Myocyte (in vitro differentiated cells): ENCODE measurements around the gene FAM13B. TPM values are rescaled to one million over a fixed set of nuclear protein-coding genes. Genes with fewer than 3 reads are reported as not detected.
"Not testable (repeated sequence)": the region's sequence is repeated elsewhere in the genome, so short reads cannot be mapped to it uniquely, and the experiment has no call there.

Source experiments
- DNase-seq: peaks from one replicate; pipeline ENCODE4 v3.0.0-alpha.2; 2012; ENCODE audit warnings: low read depth
- total RNA-seq: library from RNA; depleted of rRNA; stranded (reverse); fragments of >200 nt; gene quantifications from 2 replicates; pipeline ENCODE4 v1.2.3, GENCODE V29; 2014

FAM13B gene
- total RNA-seq, 1 donor from 2014 or later, result 20.6 TPM

DNA sequence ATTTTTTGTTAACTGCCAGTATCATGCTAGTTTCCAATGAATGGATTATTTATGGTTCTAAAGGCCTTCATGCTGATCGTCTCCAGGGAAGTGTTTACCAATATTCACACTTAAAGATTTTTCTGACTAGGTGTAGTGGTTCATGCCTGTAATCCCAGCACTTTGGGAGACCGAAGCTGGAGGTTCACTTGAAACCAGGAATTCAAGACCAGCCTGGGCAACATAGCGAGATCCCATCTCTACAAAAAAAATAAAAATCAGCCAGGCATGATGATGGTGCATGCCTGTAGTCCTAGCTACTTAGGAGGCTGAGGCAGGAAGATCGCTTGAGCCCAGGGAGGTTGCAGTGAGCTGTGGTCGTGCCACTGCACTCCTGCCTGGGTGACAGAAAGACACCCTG, 43.5 kb downstream of the FAM13B start:
- no peak for DNase-seq

- no peak for DNase-seq
Observed at GRCh38 chr5:137975208-137975607, 57.7 kb downstream of the FAM13B start.

- DNase-seq, result not testable (repeated sequence)
Observed at GRCh38 chr5:137970384-137970783, 62.5 kb downstream of the FAM13B start.

- DNase-seq, result no peak
Observed at GRCh38 chr5:137960819-137961218, 72.1 kb downstream of the FAM13B start.

GRCh38 chr5:137960141-137960540, 72.7 kb downstream of the FAM13B start:
- no peak for DNase-seq

- no peak for DNase-seq
Observed at GRCh38 chr5:137959488-137959887, 73.4 kb downstream of the FAM13B start.

GRCh38 chr5:137957948-137958347, 74.9 kb downstream of the FAM13B start:
- no peak for DNase-seq

DNA sequence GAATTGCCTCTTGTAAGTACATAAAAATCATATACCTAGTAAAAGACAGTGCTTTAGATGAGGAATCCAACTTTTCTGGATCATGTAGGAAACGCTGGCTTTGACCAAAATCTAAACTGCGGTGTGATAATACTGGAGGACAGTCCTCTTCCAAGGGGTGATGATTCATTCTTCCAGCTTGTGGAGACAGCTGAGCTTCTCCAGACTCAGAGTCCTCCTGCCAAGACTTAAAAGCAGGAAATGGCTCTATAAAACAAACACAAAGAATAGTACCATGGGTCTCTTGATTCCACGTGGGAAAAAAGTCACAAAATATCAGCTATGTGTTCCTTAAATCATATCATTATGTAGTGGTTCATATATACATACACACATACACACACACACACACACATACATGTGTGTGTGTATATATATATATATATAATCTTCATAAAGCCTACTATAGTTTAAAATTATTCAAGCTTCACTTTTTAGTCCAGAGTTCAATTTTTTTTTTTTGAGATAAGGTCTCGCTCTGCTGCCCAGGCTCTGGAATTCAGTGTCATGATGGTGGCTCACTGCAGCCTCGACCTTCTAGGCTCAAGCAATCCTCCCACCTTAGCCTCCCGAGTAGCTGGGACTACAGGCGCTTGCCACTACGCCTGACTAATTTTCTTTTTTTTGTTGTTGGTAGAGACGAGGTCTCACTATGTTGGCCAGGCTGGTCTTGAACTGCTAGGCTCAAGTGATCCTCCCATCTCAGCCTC, 78.6 kb downstream of the FAM13B start:
- DNase-seq, result peak; percentile 90

DNA sequence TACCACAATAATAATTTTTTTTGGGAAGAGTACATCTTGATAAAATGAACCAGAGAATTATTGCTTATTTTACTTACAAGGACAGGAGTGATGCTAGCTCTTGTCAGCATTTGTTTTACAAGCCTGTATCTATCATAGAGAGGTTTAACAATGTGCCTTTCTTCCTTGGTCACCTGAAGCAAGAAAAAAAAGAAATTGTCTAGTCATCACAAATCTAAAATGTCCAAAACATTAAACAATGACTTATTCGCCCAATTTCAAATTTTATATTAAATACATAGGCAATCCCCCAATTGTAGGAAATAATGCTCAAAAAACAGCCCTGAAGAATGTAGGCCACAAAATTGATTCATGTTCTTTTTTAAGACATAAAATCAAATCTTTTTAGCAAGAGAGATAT, 87.1 kb downstream of the FAM13B start:
- no peak for DNase-seq

DNA sequence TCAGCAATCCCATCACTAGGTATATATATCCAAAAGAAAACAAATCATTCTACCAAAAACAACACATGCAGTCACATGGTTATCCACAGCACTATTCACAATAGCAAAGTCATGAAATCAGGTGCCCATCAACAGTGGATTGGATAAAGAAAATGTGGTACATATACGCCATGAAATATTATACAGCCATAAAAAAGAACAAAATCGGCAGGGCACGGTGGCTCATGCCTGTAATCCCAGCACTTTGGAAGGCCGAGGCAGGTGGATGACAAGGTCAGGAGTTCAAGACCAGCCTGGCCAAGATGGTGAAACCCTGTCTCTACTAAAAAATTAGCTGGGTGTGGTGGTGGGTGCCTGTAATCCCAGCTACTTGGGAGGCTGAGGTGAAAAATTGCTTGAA, 88.6 kb downstream of the FAM13B start:
- DNase-seq, result not testable (repeated sequence)

- DNase-seq, result no peak
Observed at GRCh38 chr5:137939331-137939730, 93.5 kb downstream of the FAM13B start.

DNA sequence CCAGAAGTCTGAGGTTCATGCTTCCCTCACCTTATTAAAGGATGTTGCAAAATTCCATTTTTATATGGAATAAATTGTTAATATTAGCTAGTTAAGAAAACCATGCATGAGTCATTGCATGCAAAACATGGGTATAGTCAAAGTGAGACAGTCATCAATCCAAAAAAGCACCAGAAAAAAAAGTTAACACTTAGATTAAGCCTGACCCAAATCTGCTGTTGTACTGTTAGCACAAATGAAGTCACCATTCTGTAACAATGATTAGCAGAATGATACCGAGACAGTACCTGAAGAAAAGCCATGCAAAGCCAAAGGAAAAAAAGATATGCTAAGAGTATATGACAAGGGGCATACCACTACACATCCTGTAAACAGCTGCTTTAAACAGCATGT, 94.1 kb downstream of the FAM13B start:
- DNase-seq, result no peak

DNA sequence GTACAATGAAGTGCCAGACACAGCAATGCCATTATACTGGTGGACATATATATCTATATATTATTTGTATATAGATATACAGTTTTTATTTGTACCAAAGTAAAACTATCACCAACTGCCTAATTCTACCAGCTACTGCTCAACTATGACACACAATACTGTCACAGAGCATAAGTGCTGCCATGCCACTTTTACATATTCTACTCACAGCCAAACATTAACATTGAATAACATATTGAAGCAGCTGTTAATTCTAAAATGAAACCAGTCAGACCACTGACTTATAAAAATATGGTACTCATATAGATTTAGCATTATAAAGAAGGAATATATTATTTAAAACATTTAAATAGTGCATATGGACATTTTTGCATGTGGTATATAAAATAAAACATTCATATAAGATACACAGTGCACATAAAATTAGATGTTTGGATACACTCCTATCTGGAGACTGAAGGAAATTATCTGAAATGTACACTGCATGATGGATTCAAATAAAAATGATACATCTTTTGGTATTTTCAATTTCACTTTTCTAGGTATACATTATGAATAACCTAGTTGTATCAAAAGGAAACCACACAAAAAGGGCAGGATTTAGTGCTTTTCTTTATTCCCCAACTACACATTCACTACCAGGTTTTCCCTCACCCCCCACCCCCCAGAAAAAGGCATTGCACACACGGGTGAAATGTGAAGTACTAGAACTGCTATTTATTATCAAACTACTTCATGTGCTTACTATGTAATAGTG, 94.7 kb downstream of the FAM13B start:
- no peak for DNase-seq

DNA sequence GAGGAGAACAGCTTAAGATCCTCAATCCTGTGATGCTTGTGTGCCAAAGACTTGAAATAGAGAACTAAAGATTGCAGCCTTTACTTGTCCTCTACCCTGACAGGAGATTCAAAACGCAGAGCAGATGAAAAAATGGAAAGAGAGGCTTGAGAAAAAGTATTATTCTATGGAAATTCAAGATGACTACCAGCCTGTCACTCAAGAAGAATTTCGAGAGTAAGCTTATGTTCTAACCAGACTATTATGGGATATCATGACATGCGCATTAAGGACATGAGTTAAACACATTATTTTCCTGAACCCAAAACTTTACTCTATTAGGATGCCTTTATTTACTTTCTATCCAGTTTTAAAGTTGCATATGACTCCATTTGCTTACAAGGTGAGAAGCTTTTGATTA, 97.2 kb downstream of the FAM13B start:
- DNase-seq, result no peak

GRCh38 chr5:137935190-137935589, 97.7 kb downstream of the FAM13B start:
- no peak for DNase-seq

GRCh38 chr5:137933491-137933911, 99.4 kb downstream of the FAM13B start:
- peak; percentile 22 for DNase-seq

- DNase-seq, result no peak
Observed at GRCh38 chr5:137932800-137933199, 100.1 kb downstream of the FAM13B start.

GRCh38 chr5:137923856-137924255, 109.0 kb downstream of the FAM13B start:
- no peak for DNase-seq

DNA sequence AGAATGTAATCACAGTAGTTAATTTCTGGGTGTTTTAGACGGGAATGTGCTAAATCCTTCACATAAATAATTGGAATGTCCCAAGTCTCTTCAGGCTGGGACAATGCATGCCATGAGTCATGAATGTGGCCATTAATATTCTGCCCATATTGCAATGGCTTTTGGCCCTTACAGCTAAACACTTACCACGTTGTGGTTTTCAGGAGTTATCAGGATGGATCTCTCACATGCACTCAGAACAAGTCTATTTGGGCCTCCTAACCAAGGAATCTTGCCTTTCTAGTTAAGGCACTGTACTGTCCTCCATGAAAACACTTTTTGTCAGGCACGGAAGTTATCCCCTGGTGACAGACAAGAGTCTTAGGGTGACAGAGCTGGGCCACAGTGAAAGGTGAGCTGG, 110.9 kb downstream of the FAM13B start:
- DNase-seq, result peak; percentile 7

DNA sequence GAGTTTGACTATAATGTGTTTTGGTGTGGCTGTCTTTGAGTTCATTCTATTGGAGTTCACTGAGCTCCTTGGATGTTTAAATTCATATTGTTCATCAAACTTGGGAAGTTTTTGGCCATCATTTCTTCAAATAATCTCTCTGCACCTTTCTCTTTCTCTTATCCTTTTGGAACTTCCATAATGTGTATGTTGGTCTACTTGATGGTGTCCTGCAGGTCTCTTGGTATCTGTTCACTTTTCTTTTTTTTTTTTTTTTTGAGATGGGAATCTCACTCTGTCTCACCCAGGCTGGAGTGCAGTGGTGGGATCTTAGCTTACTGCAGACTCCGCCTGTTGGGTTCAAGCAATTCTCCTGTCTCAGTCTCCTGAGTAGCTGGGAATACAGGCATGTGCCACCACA, 116.0 kb downstream of the FAM13B start:
- DNase-seq, result no peak

- DNase-seq, result no peak
Observed at GRCh38 chr5:137914758-137915157, 118.1 kb downstream of the FAM13B start.

DNA sequence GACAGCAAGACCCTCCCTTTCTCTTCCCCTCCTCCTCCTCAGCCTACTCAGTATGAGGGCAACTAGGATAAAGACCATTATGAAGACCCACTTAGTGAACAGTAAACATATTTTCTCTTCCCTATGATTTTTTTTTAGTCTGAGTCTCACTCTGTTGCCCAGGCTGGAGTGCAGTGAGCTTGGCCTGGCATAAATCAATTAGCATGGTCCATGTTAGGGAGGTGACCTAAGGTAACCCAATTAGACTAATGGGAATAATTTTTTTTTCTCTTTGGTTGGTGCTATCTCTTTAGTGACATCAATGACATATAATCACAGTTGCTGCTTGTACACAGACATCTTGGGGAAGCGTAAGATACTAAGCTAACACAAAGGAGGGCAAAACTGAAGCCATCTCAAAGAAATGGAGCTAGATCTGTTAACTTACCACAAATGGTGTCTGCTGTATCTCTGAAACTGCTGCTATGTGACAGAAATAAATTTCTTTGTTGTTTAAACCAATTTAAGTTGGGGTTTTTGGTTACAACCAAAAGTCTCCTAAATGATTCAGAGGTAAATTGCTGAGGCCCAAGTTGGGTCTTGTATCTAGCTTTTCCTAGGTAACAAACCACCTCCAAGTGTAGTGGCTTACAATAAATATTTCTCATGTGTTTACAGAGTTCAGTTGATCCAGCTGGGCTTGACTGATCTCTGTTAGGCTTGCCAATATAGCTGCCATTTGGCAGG, 130.3 kb downstream of the FAM13B start:
- DNase-seq, result no peak
